HG03139 (cell line): ENCODE data around the gene NCK2.

ENCODE experiments used
- ATAC-seq: cut with Tn5 transposase; IDR thresholded peaks from one replicate; pipeline ENCODE4 v1.9.1; 2021; ENCODE audit not compliant: unreplicated experiment

Gene NCK2

DNA sequence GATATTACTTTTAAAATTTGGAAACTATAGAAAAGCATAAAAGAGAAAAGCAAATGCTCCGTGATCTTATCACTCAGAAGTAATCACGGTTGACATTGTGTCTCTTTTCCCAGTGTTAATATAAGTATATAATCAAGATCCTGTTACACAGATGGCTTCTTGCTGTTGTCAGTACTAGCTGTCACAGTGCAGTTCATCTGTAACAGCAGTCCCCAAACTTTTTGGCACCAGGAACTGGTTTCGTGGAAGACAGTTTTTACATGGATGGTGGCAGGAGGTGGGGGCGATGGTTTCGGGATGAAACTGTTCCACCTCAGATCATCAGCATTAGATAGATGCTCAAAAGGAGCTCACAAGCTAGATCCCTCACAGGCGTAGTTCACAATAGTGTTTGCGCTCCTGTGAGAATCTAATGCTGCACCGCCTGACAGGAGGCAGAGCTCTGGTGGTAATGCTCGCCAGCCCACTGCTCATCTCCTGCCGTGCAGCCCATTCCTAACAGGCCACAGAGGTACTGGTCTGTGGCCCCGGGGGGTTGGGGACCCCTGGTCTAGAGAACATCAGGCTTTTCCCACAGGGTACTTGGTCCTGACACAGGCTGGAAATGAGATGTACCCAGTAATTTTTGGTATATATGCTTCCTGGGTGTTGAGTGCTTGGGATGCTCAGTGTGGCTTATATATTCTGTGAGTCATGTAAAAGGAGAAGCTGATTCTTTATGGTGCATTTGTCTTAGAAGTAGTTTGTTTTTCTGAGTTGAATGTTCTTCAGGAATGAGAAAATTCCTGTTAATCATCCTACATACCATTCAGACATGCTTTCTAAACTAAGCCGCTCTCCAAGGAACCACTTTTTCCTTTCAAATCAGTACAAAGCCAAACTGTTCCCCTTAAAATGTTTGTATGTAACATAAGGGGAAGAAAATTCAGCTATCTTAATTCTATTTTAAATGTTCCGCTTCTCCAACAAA, 121.8 kb downstream of the NCK2 start:
- no peak for ATAC-seq

DNA sequence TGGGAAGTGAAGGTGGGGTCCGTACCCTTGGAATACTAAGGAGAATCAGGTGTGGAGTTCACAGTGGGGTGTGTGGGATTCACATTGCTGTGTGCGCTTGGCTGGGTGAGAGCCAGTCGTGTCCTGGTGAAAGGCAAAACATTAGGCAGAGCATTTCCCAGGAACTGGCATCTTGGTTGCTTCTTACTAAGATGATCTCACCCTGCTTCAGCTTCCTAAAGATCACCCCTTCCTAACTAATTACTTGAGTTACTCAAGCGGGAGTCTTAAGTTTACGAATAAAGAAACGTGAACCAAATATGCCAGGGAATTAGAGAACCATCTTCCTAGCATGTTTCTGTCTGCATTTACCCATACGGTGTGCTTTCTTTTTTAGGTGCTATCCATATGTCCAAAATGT, 122.9 kb downstream of the NCK2 start:
- ATAC-seq: no peak

DNA sequence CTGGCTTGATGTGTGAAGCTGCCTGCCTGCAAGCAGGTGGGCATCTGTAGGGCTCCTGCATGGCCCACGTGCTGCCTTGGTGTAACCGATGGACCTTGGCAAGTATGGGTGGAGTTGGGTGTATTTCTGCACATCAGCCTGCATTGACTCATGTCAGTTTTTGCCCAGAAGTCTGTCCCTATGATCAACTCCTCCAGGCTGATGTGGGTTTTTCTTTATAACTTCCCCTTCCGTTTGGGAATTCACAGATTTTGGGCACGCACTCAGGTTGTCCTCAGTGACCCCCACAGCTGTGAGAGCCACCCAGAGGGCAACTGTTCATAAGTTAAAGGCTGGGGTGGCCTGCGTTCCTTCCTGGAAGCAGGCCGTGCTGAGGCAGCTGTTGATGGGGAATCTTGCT, 123.3 kb downstream of the NCK2 start:
- no peak for ATAC-seq

DNA sequence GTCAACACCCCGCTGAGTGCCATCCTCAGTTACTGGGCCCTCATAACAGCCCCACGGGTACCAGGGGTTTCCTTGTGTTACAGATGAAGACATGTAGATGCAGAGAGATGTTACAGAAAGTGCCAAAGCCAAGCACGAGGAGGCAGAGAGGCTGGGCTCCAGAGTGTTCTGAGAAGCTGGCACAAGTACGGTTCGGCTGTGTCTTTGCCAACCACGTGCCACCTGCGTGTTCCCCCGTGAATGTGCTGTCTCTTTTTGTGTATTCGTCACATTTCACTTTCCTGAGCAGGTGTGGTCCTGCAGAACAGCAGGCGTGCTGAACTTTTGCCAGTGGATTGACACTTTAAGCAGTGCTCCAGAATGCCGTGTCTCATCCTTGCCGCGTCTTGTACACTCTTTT, 124.6 kb downstream of the NCK2 start:
- ATAC-seq: no peak

DNA sequence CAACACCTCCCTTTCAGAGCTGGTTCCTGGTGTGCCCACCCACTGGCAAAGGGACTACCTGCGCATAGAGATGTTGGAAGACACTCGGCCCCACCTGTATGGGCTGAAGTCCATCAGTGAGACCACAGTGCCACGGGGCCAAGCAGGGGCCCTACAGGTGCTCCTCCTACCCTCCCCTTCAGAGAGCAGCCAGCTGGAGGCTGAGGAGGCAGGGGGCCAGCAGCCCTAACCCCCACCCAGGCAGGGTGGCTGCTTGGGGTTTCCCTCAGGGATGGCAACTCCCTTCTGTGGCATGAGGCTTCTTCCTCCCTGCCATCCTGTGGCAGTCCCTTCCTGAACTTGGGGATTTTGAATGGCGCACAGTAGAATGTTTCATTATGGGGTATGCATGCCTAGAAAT, 125.3 kb downstream of the NCK2 start:
- no peak for ATAC-seq

DNA sequence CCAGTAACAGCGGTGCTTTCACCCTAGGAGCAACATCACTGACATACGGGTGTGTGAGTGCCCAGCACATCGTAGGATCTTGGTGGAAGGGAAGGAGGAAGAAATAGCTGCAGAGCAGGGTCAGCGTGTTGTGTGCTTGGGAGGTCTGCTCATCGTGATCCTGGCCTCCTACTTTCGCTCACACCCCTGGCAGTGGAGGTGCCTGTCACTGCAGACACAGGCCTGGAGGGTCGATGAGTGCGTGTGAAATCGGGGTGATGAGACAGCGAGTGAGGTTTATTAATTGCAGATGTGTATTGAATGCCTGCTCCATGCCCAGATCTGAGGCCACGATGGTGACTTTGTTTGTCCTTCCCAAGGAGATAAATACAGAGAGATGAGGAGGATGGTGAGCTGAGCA, 126.1 kb downstream of the NCK2 start:
- no peak for ATAC-seq

DNA sequence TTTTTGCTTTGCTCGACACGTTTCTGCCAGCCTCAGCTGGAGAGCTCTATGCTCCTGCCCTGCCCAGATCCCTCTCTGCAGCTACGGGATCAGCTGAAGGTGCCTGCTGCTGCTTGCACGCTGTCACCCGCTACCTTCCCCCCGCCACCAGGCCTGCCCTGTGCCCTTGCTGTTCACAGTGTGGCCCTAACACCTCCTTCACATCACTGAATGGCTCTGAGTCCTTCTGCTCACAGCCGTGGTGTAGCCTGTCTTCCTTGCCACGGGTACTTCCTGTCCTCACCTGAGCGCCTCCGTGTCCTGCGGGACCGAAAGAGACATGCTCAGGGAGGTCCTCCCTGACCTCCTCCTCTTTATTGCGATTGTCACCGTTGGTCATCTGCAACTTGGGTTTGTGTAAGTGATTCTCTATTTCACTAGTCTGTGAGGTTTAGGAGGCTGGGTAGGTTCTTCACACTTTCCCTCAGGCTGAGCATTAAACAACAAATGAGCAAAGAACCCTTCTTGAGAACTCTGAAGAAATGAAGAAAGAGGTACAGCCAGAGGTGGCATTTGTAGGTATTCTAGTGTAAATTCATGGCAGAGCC, 127.5 kb downstream of the NCK2 start:
- ATAC-seq: no peak

DNA sequence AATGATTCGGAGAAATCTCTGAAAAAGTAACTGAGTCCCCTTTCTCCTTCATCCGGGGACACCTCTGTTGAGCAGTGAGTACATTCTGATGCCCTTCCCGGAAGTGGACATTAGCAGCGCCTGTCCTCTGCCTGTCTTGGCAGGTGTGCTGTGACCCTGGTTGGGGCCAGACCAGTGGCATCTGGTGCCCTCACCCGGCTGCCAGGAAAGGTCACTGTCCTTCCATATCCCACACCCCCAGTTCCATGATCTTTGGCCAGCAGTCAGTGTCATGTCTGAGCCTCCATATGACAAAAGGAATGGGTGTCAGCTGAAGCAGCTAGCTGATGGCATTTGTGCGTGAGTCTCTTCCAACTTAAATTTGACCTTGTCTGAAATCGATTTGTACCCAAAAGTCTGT, 128.1 kb downstream of the NCK2 start:
- ATAC-seq: no peak

DNA sequence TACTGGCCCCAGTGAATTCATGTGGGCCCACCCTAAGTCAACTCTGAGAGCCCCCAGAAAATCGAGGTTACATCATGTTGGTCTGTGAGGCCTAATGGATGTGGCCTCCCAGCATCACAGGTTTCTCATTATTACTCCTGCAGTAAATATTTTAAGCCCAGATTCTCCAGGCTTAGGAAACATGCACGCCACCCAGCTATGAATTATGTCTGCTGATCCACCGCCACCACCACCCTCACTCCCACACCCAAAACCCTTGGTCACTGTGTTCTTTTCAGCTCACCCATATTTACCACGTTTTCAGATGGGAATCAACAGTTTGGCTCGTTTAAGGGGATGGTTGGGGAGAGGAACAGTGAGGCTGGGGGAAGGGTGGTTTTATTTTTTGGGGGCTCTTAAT, 128.6 kb downstream of the NCK2 start:
- no peak for ATAC-seq

DNA sequence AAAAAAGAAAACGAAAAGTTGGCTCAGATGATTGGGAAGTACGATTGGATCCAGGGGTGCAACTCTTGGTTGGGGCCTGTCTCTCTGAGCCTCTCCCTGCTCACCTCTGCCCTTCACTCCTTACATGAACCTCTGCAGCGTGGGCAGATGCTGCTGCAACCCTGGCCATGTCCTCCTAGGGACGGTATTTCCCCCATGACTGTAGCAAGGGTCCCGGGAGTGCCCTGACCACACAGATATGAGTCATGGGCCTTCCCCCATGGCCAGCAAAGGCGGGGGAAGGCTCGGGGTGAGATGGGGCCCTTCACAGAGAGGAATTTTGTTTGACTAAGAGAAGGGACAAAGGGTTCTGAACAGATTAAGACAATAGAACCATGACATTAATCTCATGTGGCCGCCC, 129.0 kb downstream of the NCK2 start:
- ATAC-seq: peak; percentile 70

DNA sequence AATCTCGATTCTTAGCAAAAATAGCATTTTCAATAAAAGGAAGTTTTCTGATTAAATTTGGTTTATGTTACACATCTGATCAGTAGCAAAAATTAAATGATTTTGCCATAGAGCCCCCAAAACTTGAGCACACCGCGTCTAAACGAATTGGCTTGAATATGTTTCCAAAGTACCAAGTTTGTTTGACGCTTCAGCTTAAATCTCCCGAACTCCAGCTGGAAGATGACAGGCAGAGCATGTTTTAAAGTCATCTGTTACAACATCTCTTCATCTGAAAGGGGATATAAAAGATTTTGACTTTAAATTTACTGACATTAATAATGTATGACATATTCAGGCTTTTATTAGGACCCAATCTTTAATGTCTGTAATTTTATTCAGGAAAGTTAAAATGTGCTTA, 129.8 kb downstream of the NCK2 start:
- no peak for ATAC-seq

DNA sequence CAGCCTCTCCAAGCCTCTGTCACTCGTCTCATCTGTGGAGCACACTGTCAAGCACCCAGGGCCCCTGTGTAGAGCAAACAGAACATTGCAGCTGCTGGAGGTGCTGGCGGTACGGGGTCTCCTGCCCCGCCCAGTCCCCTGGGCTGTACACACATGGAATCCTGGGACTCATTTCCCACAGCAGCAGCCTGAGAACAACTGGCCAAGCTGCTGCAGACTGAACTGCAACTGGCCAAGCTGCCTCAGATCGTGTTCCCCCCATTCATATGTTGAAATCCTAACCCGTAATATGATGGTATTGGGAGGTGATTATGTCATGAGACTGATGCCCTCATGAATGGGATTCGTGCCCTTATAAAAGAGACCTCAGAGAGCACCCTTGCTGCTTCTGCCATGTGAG, 130.5 kb downstream of the NCK2 start:
- ATAC-seq: no peak

DNA sequence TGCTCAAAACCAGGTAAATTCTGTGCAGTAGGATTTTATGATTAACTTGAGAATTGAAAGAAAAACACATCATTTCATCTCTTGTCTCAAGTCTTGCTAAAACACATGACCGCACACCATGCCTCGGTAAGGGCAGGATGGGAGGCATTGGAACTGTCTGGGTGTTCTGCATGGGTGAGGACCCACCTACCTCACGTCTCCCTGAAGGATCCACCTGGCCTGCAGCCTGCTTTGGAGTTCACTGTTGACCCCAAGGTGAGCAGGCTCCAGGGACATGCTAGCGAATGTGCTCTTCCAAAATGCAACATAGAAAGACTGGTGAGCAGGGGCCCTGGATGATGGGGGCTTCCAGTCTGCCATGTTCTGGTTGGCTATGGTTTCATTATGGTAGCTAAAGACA, 131.5 kb downstream of the NCK2 start:
- ATAC-seq: no peak

DNA sequence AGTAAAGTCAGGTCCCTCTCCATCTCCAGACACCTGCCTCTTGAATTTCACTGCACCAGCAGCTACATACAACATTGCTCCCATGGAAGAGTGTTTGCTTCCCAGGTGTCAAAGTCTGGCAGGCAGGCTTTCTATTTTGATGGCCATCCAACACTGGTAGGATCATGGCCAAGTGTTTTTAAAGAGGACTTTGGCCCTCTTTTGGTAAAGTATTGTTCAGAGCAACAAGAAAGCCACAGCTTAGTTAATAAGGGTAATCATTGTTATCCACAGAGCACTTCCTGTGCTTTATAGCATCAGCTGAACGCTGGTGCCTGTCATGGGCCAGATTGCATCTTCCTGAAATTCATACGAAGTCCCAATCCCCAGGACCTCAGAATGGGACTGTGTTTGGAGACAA, 133.2 kb downstream of the NCK2 start:
- no peak for ATAC-seq

DNA sequence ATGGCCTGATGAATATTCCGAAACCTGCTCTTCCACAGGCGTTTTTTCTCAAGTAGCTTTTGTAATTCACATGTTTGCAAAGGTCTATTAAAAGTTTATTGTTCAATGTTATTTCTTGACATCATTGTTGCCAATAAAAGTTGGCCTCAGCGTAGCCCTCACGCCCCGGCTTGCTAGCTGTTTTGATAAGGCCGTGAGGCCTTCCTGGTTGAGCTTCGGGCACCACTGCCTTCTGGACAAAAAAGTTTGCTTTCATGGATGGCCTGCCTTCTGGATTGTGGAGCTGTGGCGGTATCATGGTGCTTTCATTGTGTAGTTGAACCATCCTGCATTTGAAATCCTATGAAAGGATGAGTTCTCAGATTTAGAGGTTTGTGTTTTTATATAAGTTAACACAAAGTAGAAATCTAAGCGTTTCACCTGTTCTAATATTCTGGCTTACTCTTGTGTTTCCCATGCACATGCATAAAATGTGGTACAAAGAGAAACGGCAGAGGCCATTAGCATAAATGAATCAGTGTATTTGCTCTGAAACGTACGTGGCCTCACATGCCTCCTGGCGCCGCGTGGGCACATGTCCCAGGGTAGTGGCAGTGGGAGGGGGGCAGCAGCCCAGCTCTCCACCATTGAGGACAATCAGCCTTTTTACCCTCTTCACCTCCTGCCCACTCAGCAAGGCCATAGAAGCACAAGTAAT, 134.5 kb downstream of the NCK2 start:
- no peak for ATAC-seq

DNA sequence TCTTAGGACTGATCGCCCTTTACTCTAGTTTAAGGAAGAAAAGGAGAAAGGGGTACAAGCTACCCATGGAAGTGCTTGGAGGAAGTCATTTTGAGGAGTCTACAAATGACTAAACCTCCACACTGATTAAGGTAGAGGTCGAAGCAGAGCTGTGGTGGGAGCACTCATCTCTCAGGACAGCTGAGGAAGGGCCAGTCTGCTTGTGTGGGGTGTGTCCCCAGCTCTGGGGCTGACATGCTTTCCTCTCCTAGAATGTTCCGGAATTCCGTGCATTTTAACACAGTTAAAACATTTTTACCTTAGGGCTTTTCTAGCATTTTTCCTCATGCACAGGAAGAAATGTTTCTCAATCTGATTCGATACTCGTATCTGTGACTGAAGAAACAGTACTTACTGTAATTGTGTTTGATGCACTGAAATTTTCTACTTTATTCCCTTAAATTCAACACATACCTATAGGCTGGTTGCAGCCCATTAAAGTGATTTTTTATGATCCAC, 135.1 kb downstream of the NCK2 start:
- ATAC-seq: no peak

DNA sequence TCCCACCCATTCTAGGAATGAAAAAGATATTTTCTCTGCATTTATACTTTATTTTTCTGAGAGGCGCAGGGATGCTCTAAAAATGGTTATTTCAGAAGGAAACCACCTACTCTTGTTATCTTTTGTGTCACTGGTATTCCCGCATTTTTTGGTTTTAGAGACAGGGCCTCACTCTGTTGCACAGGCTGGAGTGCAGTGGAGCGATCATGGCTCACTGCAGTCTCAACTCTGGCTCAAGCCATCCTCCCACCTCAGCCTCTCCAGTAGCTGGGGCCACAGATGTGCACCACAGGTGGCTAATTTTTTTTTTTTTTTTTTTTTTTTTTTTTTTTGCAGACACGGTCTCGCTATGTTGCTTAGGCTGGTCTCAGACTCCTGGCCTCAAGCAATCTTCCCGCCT, 135.9 kb downstream of the NCK2 start:
- ATAC-seq: no peak

DNA sequence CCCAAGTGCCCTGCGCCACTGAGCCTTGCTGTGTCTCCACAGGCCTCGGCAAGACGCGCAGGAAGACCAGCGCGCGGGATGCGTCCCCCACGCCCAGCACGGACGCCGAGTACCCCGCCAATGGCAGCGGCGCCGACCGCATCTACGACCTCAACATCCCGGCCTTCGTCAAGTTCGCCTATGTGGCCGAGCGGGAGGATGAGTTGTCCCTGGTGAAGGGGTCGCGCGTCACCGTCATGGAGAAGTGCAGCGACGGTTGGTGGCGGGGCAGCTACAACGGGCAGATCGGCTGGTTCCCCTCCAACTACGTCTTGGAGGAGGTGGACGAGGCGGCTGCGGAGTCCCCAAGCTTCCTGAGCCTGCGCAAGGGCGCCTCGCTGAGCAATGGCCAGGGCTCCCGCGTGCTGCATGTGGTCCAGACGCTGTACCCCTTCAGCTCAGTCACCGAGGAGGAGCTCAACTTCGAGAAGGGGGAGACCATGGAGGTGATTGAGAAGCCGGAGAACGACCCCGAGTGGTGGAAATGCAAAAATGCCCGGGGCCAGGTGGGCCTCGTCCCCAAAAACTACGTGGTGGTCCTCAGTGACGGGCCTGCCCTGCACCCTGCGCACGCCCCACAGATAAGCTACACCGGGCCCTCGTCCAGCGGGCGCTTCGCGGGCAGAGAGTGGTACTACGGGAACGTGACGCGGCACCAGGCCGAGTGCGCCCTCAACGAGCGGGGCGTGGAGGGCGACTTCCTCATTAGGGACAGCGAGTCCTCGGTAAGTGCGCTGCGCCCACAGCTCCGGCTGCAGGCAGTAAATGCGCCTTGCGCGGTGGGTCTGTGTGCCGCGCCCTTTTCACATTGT, 136.8 kb downstream of the NCK2 start:
- no peak for ATAC-seq

DNA sequence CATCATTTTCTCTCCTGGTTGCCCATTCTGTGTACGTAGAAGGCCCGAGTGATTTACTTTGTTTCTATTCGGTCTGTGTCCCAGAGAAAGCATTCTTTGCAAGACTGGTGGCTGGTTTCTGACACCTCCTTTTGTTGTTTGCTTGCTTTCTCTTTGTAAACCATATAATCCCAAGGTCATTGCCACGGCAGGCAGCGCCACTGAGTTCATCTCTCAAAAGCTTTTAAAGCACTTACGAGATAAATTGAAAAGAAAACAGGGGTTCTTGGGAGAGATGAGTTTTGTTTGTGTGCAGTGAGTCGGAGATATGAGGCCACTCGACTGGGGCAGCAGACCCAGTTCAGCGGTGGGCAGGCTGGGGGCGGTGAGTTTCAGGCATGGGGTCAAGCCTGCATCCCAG, 137.6 kb downstream of the NCK2 start:
- ATAC-seq: no peak

DNA sequence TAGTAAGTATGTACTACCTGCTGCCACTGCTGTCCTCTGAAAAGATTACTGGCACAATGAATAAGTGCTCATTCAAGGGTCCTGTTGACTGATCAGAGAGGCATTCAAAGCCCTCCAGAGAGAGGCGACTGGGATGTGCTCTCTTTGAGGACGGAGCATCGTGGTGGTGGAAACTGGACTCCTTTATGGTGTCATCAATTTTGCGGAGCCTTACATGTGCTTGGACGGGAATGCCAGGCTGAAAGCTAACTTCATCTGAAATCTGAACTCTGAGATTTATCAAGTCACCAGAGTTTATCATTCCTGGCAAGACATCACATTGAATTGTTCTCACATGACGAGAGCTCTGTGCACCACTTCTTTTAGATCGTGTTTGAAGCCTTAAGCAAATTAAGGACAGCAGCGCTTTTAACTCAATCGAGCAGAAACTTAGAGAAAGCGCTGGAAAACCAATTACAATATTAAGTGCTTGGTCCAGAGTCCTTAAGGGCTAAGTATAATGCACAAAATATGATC, 138.3 kb downstream of the NCK2 start:
- no peak for ATAC-seq
